Upper lobe of left lung (tissue), 4 donors: ENCODE measurements around the gene PSG6.

Source experiments
- CTCF ChIP-seq, 6 experiments: fragments of 450-650 bp in 4 of 6; fragments of 200-600 bp in 2 of 6; sonication (generic) in 2 of 6; IDR thresholded peaks; one replicate each; pipeline ENCODE4 v1.5.1; 2016 to 2019; ENCODE audit warnings: antibody characterized with exemption in 6 of 6
- POLR2A ChIP-seq, 4 donors: fragments of 450-650 bp; IDR thresholded peaks; one replicate each; pipeline ENCODE4 v1.5.1; 2016 to 2017; ENCODE audit warnings: antibody characterized with exemption in 4 of 4, mild to moderate bottlenecking in 2 of 4

- TF ChIP-seq POLR2A (IDR thresholded peaks at IDR 0.05) = no peak
- peak in 1 of 6 experiments; percentile 15 for TF ChIP-seq CTCF (IDR thresholded peaks at IDR 0.05)
These were observed 24.6 kb upstream of the PSG6 start for GRCh38 chr19:42942187-42942789.
